CD4-positive, alpha-beta T cell treated with Interleukin-21 for 1 hour (primary cell): ENCODE results near the gene MYO1D.

Experiments
- DNase-seq: peaks from one replicate; pipeline ENCODE4 v3.0.0-alpha.2; 2020

MYO1D gene

GRCh38 chr17:32520737-32521404, 356.1 kb downstream of the MYO1D start:
- DNase-seq = no peak

GRCh38 chr17:32520104-32520701, 356.7 kb downstream of the MYO1D start:
- peak; percentile 71 for DNase-seq

- DNase-seq = peak; percentile 78
Measured at GRCh38 chr17:32519228-32520103, 357.5 kb downstream of the MYO1D start.

GRCh38 chr17:32518646-32519227, 358.2 kb downstream of the MYO1D start:
- DNase-seq = no peak

GRCh38 chr17:32517982-32518381, 358.9 kb downstream of the MYO1D start:
- DNase-seq = no peak

- peak; percentile 11 for DNase-seq
Measured at GRCh38 chr17:32516940-32517701, 359.8 kb downstream of the MYO1D start.

- no peak for DNase-seq
Measured at GRCh38 chr17:32516450-32516849, 360.5 kb downstream of the MYO1D start.

GRCh38 chr17:32515677-32516383, 361.1 kb downstream of the MYO1D start:
- peak; percentile 15 for DNase-seq

- no peak for DNase-seq
Measured at GRCh38 chr17:32514606-32515005, 362.3 kb downstream of the MYO1D start.

- DNase-seq = no peak
Measured at GRCh38 chr17:32513579-32513978, 363.3 kb downstream of the MYO1D start.

- no peak for DNase-seq
Measured at GRCh38 chr17:32512328-32512727, 364.6 kb downstream of the MYO1D start.

GRCh38 chr17:32510466-32510865, 366.5 kb downstream of the MYO1D start:
- DNase-seq = no peak

GRCh38 chr17:32508926-32509325, 368.0 kb downstream of the MYO1D start:
- no peak for DNase-seq

GRCh38 chr17:32504166-32504990, 372.5 kb downstream of the MYO1D start:
- DNase-seq = no peak

- peak; percentile 67 for DNase-seq
Measured at GRCh38 chr17:32503251-32504165, 373.4 kb downstream of the MYO1D start.

- no peak for DNase-seq
Measured at GRCh38 chr17:32502710-32503109, 374.2 kb downstream of the MYO1D start.

GRCh38 chr17:32502013-32502412, 374.9 kb downstream of the MYO1D start:
- DNase-seq = no peak

GRCh38 chr17:32498391-32498790, 378.5 kb downstream of the MYO1D start:
- DNase-seq = no peak

GRCh38 chr17:32497431-32498205, 379.3 kb downstream of the MYO1D start:
- no peak for DNase-seq
